GM18499 (cell line): ENCODE results near the gene MOV10L1.
"Not testable (repeated sequence)": the region's sequence is repeated elsewhere in the genome, so short reads cannot be mapped to it uniquely, and the experiment has no call there.

Source experiments
- ATAC-seq: cut with Tn5 transposase; IDR thresholded peaks from one replicate; pipeline ENCODE4 v1.9.1; 2021; ENCODE audit warnings: moderate number of reproducible peaks; ENCODE audit not compliant: insufficient read depth, unreplicated experiment

MOV10L1 gene

DNA sequence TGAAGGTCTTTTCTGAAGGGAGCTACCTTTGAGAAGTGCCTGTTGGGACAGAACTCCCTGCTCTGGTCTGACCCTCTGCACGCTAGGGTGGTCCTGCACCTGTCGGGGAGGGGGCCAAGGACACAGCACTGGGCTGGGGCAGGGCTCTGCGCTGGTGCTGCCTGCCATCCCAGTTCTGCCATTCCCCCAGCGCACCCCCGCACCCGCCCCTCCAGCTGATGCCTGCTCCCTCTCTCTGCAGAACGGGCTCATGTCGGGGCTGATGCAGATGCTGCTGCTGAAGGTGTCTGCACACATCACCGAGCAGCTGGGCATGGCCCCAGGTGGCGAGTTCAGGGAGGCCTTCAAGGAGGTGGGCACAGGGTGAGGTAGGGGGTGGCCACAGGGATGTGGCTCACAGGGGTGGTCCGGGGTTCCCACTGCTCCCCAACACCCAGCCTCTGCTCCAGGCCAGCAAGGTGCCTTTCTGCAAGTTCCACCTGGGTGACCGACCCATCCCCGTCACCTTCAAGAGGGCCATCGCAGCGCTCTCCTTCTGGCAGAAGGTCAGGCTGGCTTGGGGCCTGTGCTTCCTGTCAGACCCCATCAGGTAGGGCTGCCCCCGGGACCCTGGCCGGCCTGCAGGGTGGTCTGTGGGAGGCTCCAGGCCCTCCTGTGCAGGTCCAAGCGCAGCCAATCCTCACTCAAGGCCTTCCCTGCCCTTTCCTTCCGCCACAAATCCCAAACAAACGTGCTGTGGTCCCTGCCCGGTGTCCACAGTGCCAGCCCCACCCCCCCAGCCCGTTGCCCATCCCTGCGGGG is 107.4 kb downstream of the MOV10L1 start:
- ATAC-seq, result no peak

DNA sequence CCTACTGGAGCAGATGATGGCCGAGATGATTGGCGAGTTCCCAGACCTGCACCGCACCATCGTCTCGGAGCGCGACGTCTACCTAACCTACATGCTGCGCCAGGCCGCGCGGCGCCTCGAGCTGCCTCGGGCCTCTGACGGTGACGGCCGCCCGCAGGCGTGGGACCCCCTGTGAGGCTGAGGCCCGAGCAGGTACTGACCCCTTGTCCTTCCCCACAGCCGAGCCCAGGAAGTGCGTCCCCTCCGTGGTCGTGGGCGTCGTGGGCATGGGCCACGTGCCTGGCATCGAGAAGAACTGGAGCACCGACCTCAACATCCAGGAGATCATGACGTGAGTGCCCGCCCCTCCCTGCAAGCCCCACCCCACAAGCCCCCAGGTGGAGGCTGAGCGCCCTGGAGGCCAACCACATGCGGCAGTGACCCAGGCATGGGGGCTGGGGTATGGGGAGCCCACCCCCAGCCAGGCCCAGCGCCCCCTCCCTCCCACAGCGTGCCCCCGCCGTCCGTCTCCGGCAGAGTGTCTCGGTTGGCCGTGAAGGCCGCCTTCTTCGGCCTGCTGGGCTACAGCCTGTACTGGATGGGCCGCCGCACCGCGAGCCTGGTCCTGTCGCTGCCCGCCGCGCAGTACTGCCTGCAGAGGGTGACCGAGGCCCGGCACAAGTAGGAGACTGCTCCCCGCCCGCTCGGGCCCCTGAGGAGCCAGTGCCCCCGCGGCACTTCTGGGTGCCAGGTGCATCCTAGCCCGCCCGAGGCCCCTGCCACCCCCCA is 108.2 kb downstream of the MOV10L1 start:
- no peak for ATAC-seq

DNA sequence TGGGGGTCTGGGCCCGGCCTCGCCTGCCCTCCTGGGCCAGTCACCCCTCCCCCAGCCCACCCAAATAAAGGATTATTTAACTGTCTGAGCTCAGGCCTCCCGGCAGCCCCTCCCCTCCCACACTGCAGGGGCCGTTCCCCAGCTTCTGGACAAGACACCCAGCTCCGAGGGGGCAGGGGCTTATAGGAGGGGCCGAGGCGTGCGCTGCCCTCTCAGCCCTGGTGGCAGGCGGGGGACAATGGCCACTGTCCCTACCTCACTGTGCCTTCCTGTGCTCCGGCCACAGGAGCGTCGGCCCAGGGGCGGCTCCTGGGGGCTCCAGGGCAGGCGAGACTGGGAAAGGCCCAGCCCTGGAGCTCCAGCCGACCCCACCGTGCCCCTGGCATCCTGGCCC is 108.8 kb downstream of the MOV10L1 start:
- ATAC-seq, result no peak

DNA sequence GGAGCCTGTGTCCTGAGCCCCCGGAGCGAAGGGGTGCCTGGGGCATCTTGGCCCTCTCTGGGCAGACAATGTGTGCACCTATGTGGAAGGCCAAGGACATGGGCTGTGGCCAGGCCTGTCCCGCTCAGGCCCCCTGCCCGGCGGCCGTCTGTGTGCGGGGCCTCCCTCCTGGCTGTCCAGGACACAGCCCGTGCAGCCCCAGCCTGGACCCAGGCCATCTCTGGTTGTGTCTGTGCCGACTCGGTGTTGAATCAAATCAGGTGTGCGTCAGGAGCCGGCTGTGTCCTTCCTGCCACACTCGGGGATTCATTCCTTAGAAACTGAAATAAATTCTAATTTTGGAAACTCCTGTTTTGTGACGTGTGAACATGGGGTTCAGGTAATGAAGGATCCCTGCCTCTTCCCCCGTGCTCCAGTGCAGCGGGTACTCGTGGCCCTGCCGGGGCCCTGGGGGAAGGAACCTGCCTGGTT is 109.5 kb downstream of the MOV10L1 start:
- no peak for ATAC-seq

DNA sequence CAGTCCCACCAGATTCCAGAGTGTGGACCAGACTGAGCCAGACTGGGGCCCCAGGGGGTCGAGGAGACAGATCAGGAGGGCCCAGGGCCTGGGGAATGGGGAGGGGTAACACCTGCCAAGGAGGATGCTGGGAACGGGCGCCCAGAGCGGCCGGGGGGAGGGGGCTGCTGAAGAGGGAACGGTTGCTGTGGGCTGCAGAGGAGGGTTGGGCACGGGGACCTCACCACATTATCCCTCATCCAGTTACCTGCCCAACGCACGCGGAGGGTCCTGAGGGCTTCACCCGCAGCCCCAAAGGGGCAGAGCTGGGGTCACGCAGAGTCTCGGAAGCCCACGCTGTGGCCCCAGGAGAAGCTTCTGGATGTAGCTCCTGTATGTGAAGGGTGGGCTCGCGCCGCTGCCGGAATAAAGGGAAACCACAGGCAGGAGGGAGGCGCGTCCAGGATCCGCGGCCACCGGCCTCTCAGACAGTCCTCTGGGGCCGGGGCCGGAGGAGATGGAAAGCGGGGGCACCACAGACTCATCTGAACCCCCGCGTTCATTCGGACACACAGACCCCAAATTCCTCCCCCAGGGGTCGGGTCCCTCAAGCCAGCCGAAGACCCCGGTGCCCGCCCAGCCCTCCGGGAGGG is 110.1 kb downstream of the MOV10L1 start:
- ATAC-seq, result no peak

DNA sequence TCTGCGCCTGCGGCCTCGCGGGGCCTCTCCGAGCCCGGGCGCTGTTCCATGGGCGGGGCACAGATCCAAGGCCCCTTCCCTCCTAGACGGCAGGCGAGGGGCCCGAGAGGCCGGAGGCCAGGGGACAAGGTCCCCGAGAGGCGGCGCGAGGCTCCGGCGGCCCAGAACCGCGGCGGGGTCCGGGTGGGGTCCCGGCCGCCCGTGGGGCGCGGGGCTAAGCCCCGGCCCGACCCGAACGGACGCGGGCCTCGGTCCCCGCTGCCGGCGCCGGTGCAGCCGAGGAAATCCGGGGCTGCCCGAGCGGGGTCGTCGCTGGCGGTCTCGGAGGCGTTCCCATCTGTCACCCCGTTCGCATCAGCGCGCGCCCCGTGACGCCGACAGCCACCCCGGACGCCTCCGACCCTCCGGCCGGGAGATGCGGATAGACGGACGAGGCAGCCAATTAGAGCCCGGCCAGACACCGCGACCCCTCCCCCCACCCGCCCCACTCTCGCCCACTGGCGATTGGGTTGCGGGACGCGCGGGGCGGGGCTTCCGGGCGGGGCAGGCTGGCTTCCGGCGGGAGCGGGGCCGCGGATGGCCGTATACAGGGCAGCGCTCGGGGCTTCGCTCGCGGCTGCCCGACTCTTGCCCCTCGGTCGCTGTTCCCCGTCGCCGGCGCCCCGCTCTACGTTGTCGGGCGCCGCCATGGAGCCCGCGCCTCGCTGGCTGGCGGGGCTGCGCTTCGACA is 110.8 kb downstream of the MOV10L1 start, which contains the start of gene SELENOO:
Gene SELENOO (plus strand): TSS at position 551 of the 730 bp plus-strand sequence. CDS start 26 bp downstream, at position 577.
- peak; percentile 45 for ATAC-seq

- ATAC-seq, result no peak
Observed at GRCh38 chr22:50201191-50202129, 111.7 kb downstream of the MOV10L1 start.

GRCh38 chr22:50202130-50202666 is 112.4 kb downstream of the MOV10L1 start:
- no peak for ATAC-seq

DNA sequence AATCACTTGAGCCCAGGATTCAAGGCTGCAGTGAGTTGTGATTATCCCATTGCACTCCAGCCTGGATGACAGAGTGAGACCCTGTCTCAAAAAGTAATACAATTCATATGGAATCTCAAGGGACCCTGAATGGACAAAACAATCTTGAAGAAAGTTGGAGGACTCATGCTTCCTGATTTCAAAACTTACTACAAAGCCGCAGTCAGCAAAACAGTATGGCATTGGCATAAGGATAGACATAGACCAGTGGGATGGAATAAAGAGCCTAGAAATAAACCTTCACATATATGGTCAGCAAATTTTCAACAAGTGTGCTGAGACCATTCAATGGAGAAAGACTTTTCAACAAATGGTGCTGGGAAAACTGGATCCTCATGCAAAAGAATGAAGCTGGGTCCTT is 113.5 kb downstream of the MOV10L1 start:
- no peak for ATAC-seq

DNA sequence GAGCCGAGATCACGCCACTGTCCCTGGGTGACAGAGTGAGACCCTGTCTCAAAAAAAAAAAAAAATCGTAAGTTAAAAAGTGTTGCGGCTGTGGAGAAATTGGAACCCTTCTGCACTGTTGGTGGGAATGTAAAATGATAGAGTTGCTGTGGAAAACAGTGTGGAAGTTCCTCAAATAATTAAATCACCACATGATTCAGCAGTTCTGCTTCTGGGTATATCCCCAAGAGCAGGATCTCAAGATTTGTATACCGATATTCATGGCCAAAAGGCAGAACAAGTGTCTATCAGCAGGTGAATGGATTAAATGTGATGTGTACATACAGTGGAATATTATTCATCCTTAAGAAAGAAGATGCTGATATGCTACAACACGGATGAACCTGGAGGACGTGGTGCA is 114.8 kb downstream of the MOV10L1 start:
- ATAC-seq, result no peak

DNA sequence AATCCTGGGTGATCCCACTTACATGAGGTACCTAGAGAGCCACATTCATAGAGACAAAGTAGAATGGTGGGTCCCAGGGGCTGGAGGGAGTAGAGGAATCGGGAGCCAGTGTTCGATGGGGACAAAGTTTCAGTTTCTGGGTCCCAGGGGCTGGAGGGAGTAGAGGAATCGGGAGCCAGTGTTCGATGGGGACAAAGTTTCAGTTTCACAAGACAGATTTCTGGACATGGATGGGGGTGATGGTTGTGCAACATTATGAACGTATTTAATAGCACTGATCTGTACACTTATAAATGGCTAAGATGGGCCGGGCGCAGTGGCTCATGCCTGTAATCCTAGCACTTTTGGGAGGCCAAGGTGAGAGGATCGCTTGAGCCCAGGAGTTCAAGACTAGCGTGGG is 115.2 kb downstream of the MOV10L1 start:
- not testable (repeated sequence) for ATAC-seq

DNA sequence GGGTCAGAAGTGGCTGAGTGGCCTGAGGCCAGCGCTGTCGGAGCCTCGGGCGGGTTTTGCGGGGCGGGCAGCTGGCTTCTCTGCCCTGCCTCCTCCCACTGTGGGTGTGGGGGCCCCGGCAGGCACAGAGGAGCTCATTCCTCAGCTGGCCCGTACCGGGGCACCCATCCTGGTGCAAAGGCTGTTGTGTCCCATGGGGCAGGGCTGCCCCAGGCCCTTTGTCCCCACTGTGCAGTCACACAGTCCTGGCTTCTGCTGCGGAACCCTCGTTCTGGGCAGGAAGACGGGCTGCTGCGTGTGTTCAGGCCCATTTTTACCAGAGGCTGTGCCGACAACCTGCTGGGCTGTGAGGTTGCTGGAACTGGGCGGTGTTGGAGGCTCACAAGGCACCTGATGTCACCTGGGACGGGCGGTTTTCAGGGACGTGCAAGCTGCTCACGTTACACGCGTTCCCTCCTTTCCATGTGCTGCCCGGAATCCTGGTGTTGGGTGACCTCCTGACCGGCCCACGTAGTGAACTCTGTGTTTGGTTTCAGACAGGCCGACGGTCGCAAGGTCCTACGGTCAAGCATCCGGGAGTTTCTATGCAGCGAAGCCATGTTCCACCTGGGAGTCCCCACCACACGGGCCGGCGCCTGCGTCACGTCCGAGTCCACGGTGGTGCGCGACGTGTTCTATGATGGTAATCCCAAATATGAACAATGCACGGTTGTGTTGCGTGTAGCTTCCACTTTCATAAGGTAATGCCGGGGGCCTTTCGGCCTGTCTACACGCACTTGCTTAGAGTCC is 116.2 kb downstream of the MOV10L1 start:
- ATAC-seq, result no peak

DNA sequence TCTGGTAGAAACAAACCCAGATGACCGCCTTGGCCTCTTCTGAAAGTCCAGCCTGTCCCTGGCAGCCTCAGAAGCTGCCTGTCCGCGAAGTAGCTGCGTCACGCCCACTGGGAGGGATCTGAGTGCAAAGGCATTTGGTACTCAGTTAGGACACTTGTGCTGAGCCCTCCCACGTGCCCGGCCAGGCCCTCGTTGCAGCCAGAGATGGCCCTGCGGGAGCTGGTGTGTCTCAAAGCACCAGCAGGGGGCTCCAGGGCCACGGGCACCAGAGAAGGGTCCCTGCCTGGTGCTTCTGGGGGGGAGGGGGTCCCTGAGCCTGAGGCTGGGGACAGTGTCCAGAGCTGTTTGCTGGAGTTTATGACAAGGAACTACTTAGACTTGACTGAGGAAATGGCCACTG is 116.8 kb downstream of the MOV10L1 start:
- ATAC-seq, result no peak

DNA sequence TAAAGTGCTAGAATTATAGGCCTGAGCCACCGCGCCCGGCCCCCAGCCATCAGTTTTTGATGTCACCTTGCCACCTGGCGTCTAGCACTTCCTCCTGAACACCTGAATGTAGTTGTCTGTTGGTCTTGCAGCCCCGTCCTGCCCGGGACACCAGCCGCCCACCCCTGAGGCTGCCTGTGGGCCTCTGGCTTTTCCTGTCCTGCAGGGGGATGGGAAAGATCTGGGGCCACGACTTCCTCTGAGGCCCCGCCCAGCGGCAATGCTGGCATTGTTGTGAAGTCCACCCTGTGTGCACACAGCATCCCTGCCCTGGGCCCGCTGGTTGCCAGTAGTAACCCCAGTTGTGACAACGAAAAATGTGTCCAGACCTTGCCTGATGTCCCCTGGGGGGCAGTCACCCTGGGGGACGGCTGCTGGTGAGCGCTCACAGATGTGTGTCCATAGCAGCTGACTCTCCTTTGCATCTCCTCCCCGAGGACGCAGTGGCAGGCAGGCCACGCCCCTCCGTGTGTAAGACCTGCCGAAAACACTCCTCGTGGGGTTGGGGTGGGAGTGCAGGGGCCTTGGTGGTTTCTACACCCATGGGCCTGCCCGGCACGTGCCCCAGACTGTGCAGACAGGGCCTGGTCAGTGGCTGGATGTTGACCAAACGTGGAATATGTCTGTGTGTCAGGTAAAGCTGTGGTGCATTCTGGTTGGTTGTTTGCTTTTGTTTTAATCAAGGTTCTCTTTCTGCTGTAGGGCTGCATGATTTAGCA is 117.8 kb downstream of the MOV10L1 start:
- ATAC-seq, result no peak

DNA sequence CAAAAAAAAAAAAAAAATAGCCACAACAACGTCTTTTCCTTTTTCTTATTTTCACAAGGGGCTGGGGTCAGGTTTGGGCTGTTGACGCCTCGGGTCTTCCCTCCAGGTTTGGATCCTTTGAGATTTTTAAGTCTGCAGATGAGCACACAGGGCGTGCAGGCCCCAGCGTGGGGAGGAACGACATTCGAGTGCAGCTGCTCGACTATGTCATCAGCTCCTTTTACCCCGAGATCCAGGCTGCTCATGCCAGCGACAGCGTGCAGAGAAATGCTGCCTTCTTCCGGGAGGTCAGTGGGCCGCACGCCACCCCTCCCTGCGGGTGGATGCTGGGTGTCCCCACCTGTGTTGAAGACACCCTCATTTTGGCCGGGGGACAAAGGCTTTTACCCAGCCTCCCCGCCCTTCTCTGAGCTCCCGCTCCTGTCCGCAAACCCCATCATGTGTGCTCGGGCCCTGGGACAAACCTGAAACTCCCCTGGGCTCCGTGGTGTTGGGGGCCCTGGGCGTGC is 118.7 kb downstream of the MOV10L1 start:
- no peak for ATAC-seq

- no peak for ATAC-seq
Observed at GRCh38 chr22:50208939-50209892, 119.4 kb downstream of the MOV10L1 start.
